Esophagus squamous epithelium (tissue), 4 donors: ENCODE results near the gene IL18R1.

ENCODE experiments used
- CTCF ChIP-seq, 6 experiments: fragments of 450-650 bp in 4 of 6; fragments of 200-600 bp in 2 of 6; sonication (generic) in 2 of 6; IDR thresholded peaks; one replicate each; pipeline ENCODE4 v1.5.1; 2016 to 2019; ENCODE audit warnings: antibody characterized with exemption in 6 of 6, mild to moderate bottlenecking in 4 of 6, moderate library complexity in 4 of 6
- POLR2A ChIP-seq, 4 donors: fragments of 450-650 bp; IDR thresholded peaks; one replicate each; pipeline ENCODE4 v1.6.1; 2017; ENCODE audit warnings: antibody characterized with exemption in 4 of 4, mild to moderate bottlenecking in 4 of 4, moderate library complexity in 3 of 4

- TF ChIP-seq CTCF (IDR thresholded peaks at IDR 0.05), result no peak
- TF ChIP-seq POLR2A (IDR thresholded peaks at IDR 0.05), result no peak
Observed at GRCh38 chr2:102336502-102336945, 19.1 kb upstream of the IL18R1 start.
